H1 (cell line): ENCODE results near the gene FAM171A1. TPM values are rescaled to one million over a fixed set of nuclear protein-coding genes. Genes with fewer than 3 reads are reported as not detected.

ENCODE experiments used
- CTCF ChIA-PET: fragments of 300-600 bp; sonication (Branson Sonifier 250); formaldehyde crosslinking; loops from one replicate; lab custom pipeline; 2021; ENCODE audit not compliant: partially characterized antibody; lab: Charles Lee
- POLR2A ChIA-PET: fragments of 300-600 bp; sonication (Branson Sonifier 250); formaldehyde crosslinking; loops from one replicate; lab custom pipeline; 2021; ENCODE audit warnings: inconsistent platforms; ENCODE audit not compliant: partially characterized antibody; lab: Charles Lee
- DNase-seq, 2 experiments: peaks; one replicate each; pipeline versions ENCODE4 v3.0.0 to v3.0.0-alpha.2; 2010 to 2022; ENCODE audit warnings: low spot score in 2 of 2, low read depth in 1 of 2, mixed read lengths in 1 of 2
- FAIRE-seq: peaks from 2 replicates; lab custom pipeline; 2011; peaks lifted over from hg19 to GRCh38; lab: Jason Lieb, UNC
- H2AFZ ChIP-seq: 2 replicates; pipeline ENCODE4 v1.8.1; 2012; ENCODE audit warnings: low read length, inconsistent platforms
- H2AK5ac ChIP-seq: 2 replicates; pipeline ENCODE4 v1.6.1; 2013; ENCODE audit warnings: low read depth, low read length
- H2BK120ac ChIP-seq: replicated peaks from 2 replicates; pipeline ENCODE3; 2013; ENCODE audit warnings: low read depth, low read length, inconsistent platforms
- H2BK12ac ChIP-seq: 2 replicates; pipeline ENCODE4 v1.6.1; 2013; ENCODE audit warnings: low read depth, low read length
- H2BK15ac ChIP-seq: 2 replicates; pipeline ENCODE4 v1.6.1; 2013; ENCODE audit warnings: low read length
- H2BK20ac ChIP-seq: 2 replicates; pipeline ENCODE4 v1.6.1; 2013; ENCODE audit warnings: low read length
- H2BK5ac ChIP-seq: 2 replicates; pipeline ENCODE4 v1.6.1; 2013; ENCODE audit warnings: low read depth, low read length
- H3K14ac ChIP-seq: 2 replicates; pipeline ENCODE4 v1.6.1; 2013; ENCODE audit warnings: inconsistent platforms; ENCODE audit not compliant: insufficient read length
- H3K18ac ChIP-seq: 2 replicates; pipeline ENCODE4 v1.6.1; 2013; ENCODE audit warnings: low read length; ENCODE audit errors: extremely low read depth
- H3K23ac ChIP-seq: 2 replicates; pipeline ENCODE4 v1.6.1; 2013; ENCODE audit warnings: inconsistent platforms; ENCODE audit not compliant: insufficient read length
- H3K23me2 ChIP-seq: 2 replicates; pipeline ENCODE4 v1.6.1; 2013; ENCODE audit warnings: low read depth, low read length
- H3K27ac ChIP-seq: 2 replicates; pipeline ENCODE4 v1.6.1; 2011; ENCODE audit warnings: low read depth, low read length, inconsistent platforms
- H3K27me3 ChIP-seq, 4 experiments: replicated peaks in 1 of 4; 1 replicate in 1 of 4; 2 replicates in 3 of 4; pipeline versions ENCODE4 v1.6.1 to v1.8.1; 2011 to 2013; ENCODE audit warnings: low read length in 3 of 4, mild to moderate bottlenecking in 3 of 4, inconsistent platforms in 2 of 4, mixed read lengths in 2 of 4, moderate library complexity in 1 of 4; ENCODE audit not compliant: control insufficient read depth in 3 of 4, insufficient read depth in 3 of 4; ENCODE audit errors: extremely low read depth in 1 of 4
- H3K36me3 ChIP-seq, 4 experiments: 2 replicates each; pipeline versions ENCODE4 v1.6.1 to v1.8.1; 2011 to 2013; ENCODE audit warnings: mild to moderate bottlenecking in 4 of 4, low read length in 3 of 4, moderate library complexity in 2 of 4, control low read depth in 1 of 4, inconsistent platforms in 1 of 4; ENCODE audit not compliant: insufficient read depth in 4 of 4, control insufficient read depth in 2 of 4
- H3K4ac ChIP-seq: replicated peaks from 2 replicates; pipeline ENCODE3; 2013; ENCODE audit warnings: low read length, low read depth, mixed read lengths, inconsistent platforms; ENCODE audit not compliant: insufficient read length
- H3K4me1 ChIP-seq, 4 experiments: replicated peaks in 1 of 4; 1 replicate in 1 of 4; 2 replicates in 3 of 4; pipeline versions ENCODE4 v1.6.1 to v1.8.1; 2011 to 2013; ENCODE audit warnings: low read length in 3 of 4, inconsistent platforms in 2 of 4, mixed read lengths in 1 of 4; ENCODE audit not compliant: insufficient read depth in 4 of 4, control insufficient read depth in 3 of 4
- H3K4me2 ChIP-seq, 2 experiments: 2 replicates each; pipeline versions ENCODE4 v1.6.1 to v1.8.1; 2011 to 2013; ENCODE audit warnings: low read depth in 2 of 2, low read length in 2 of 2, control low read depth in 1 of 2, inconsistent platforms in 1 of 2, mild to moderate bottlenecking in 1 of 2; ENCODE audit not compliant: insufficient read depth in 1 of 2
- H3K4me3 ChIP-seq, 4 experiments: fragments of 200-600, 300-600 bp in 1 of 4; sonication (generic), shearing (Covaris generic), sonication (Bioruptor Twin) in 1 of 4; 2 replicates each; pipeline versions ENCODE4 v1.5.1 to v1.8.1; 2011 to 2016; ENCODE audit warnings: low read length in 4 of 4, low read depth in 3 of 4, control low read depth in 2 of 4, inconsistent platforms in 2 of 4, mild to moderate bottlenecking in 2 of 4, mixed read lengths in 1 of 4, moderate library complexity in 1 of 4; ENCODE audit not compliant: insufficient read depth in 2 of 4; ENCODE audit errors: extremely low read depth in 1 of 4
- H3K56ac ChIP-seq: replicated peaks from 2 replicates; pipeline ENCODE3; 2013; ENCODE audit warnings: low read depth, mild to moderate bottlenecking, mixed read lengths, low read length, inconsistent platforms; ENCODE audit not compliant: insufficient read length
- H3K79me1 ChIP-seq: 2 replicates; pipeline ENCODE4 v1.6.1; 2013; ENCODE audit warnings: low read depth, low read length, control low read depth
- H3K79me2 ChIP-seq, 2 experiments: 2 replicates each; pipeline versions ENCODE4 v1.6.1 to v1.8.1; 2012 to 2013; ENCODE audit warnings: low read length in 2 of 2, mild to moderate bottlenecking in 2 of 2, inconsistent platforms in 1 of 2; ENCODE audit not compliant: insufficient read depth in 2 of 2, control insufficient read depth in 1 of 2
- H3K9ac ChIP-seq, 4 experiments: replicated peaks in 1 of 4; 1 replicate in 1 of 4; 2 replicates in 3 of 4; pipeline versions ENCODE4 v1.6.1 to v1.8.1; 2011 to 2013; ENCODE audit warnings: low read depth in 3 of 4, low read length in 3 of 4, control low read depth in 2 of 4, mild to moderate bottlenecking in 2 of 4, moderate library complexity in 2 of 4, inconsistent platforms in 1 of 4; ENCODE audit errors: extremely low read depth in 1 of 4
- H3K9me3 ChIP-seq, 2 experiments: 2 replicates each; pipeline versions ENCODE4 v1.6.1 to v1.8.1; 2012 to 2013; ENCODE audit warnings: mild to moderate bottlenecking in 2 of 2, moderate library complexity in 2 of 2, control low read depth in 1 of 2, inconsistent platforms in 1 of 2, low read depth in 1 of 2, low read length in 1 of 2, mixed read lengths in 1 of 2; ENCODE audit not compliant: insufficient read depth in 2 of 2
- H4K20me1 ChIP-seq, 2 experiments: replicated peaks in 1 of 2; 2 replicates each; pipeline versions ENCODE3 to v1.8.1; 2011 to 2013; ENCODE audit warnings: inconsistent platforms in 2 of 2, low read length in 2 of 2, mild to moderate bottlenecking in 1 of 2; ENCODE audit not compliant: insufficient read depth in 2 of 2, control insufficient read depth in 1 of 2
- H4K5ac ChIP-seq: 2 replicates; pipeline ENCODE4 v1.6.1; 2013; ENCODE audit warnings: low read length, low read depth, mixed read lengths, inconsistent platforms; ENCODE audit not compliant: insufficient read length
- H4K8ac ChIP-seq: 2 replicates; pipeline ENCODE4 v1.8.0; 2013; ENCODE audit warnings: mild to moderate bottlenecking, moderate library complexity, low read length, inconsistent platforms; ENCODE audit not compliant: insufficient read depth; ENCODE audit errors: extremely low read depth
- H4K91ac ChIP-seq: replicated peaks from 2 replicates; pipeline ENCODE3; 2013; ENCODE audit warnings: low read length, mixed read lengths, inconsistent platforms; ENCODE audit not compliant: insufficient read length
- CBX5 ChIP-seq: fragments of 300-800, 300-1000 bp; sonication (generic); IDR thresholded peaks from 2 replicates; pipeline ENCODE4 v1.7.1; 2016; ENCODE audit warnings: antibody characterized with exemption, low read length, low read depth
- CREB1 ChIP-seq: IDR thresholded peaks from 2 replicates; pipeline ENCODE4 v1.6.1; 2012; ENCODE audit warnings: inconsistent platforms
- GABPA ChIP-seq: IDR thresholded peaks from 2 replicates; pipeline ENCODE4 v1.6.1; 2011; ENCODE audit warnings: mild to moderate bottlenecking, low read length, moderate library complexity, borderline replicate concordance; ENCODE audit not compliant: insufficient read depth
- HDAC2 ChIP-seq, 2 experiments: fragments of 300-600 bp in 1 of 2; sonication (generic) in 1 of 2; IDR thresholded peaks; 2 replicates each; pipeline ENCODE4 v1.6.1; 2011 to 2012; ENCODE audit warnings: low read depth in 2 of 2, low read length in 2 of 2, mild to moderate bottlenecking in 2 of 2, moderate library complexity in 2 of 2, borderline replicate concordance in 1 of 2, inconsistent platforms in 1 of 2
- JUND ChIP-seq: IDR thresholded peaks from 2 replicates; pipeline ENCODE4 v1.6.1; 2011; ENCODE audit warnings: mild to moderate bottlenecking, improper control_type of control experiment, low read length
- KDM4A ChIP-seq: IDR thresholded peaks from one replicate; pipeline ENCODE4 v1.7.1; 2012; ENCODE audit warnings: low read depth, mild to moderate bottlenecking, moderate library complexity, low read length, inconsistent platforms; ENCODE audit not compliant: severe bottlenecking
- MAX ChIP-seq: IDR thresholded peaks from 2 replicates; pipeline ENCODE4 v1.6.1; 2012; ENCODE audit warnings: inconsistent platforms
- POLR2A ChIP-seq, 2 experiments: IDR thresholded peaks; 1 replicate in 1 of 2; 2 replicates in 1 of 2; pipeline ENCODE4 v1.6.1; 2011; ENCODE audit warnings: low read depth in 2 of 2, low read length in 2 of 2, mild to moderate bottlenecking in 2 of 2; ENCODE audit errors: control extremely low read depth in 1 of 2
- RFX5 ChIP-seq: IDR thresholded peaks from 2 replicates; pipeline ENCODE4 v1.6.1; 2011; ENCODE audit warnings: low read depth, low read length, improper control_type of control experiment, borderline replicate concordance
- RXRA ChIP-seq: IDR thresholded peaks from 2 replicates; pipeline ENCODE4 v1.6.1; 2011; ENCODE audit warnings: low read depth, mild to moderate bottlenecking, low read length, moderate library complexity; ENCODE audit not compliant: insufficient read depth
- SIX5 ChIP-seq: IDR thresholded peaks from 2 replicates; pipeline ENCODE4 v1.6.1; 2011; ENCODE audit warnings: mild to moderate bottlenecking, low read depth, low read length
- SRF ChIP-seq: IDR thresholded peaks from 2 replicates; pipeline ENCODE4 v1.6.1; 2011; ENCODE audit warnings: mild to moderate bottlenecking, low read depth, low read length, moderate library complexity
- TBP ChIP-seq: IDR thresholded peaks from 2 replicates; pipeline ENCODE4 v1.6.1; 2011; ENCODE audit warnings: low read depth, low read length, improper control_type of control experiment
- USF2 ChIP-seq: IDR thresholded peaks from 2 replicates; pipeline ENCODE4 v1.6.1; 2011; ENCODE audit warnings: low read length, improper control_type of control experiment
- whole genome bisulfite sequencing, 2 experiments: shearing (Covaris generic) in 1 of 2; methylation state at CpG; one replicate each; pipeline versions ENCODE4 v1.1.6 to v1.1.7; 2013 to 2015; ENCODE audit warnings: low lambda C conversion rate in 2 of 2, mixed read lengths in 2 of 2, inconsistent platforms in 1 of 2, low coverage in 1 of 2, missing lambda C conversion rate in 1 of 2; ENCODE audit not compliant: insufficient replicate concordance in 2 of 2, insufficient coverage in 1 of 2, insufficient read length in 1 of 2; ENCODE audit errors: extremely low coverage in 1 of 2, missing lambda C conversion rate in 1 of 2; 5-methylcytosine and 5-hydroxymethylcytosine counted together
- polyA plus RNA-seq, 7 experiments: library from polyadenylated mRNA; depleted of rRNA in 3 of 7; stranded (reverse) in 5 of 7; unstranded in 2 of 7; fragments of >200 nt in 5 of 7; fragments of 200-250 nt in 2 of 7; gene quantifications; 1 replicate in 5 of 7; 2 replicates in 1 of 7; 4 replicates in 1 of 7; pipeline versions ENCODE4 v1.2.1 to v1.2.3, GENCODE V29; 2011 to 2013; ENCODE audit warnings: missing spikeins in 2 of 7, mixed read lengths in 2 of 7
- total RNA-seq: library from RNA; stranded (reverse); fragmentation: NEBNext Ultra II Directional; extraction: Animal tissue kit (Norgen Biotek cat#: 25700); gene quantifications from 2 replicates; pipeline ENCODE4 v1.2.1, GENCODE V29; 2021

Gene FAM171A1
- total and polyA plus RNA-seq, 2 of the 8 experiments (the other 6 are each of a cell fraction or from before 2014, with no cell fraction given), result 26.6 to 42.1 TPM

- H3K56ac ChIP-seq, result no peak overlapping the region
- peaks cover 0 to 3% (median 0%) of the 10 kb centered on the region in 4 experiments; a peak in 1 of 7 replicates for H3K4me1 ChIP-seq
- no peak overlapping the region for H3K23ac ChIP-seq
- no peak overlapping the region for H3K27ac ChIP-seq
- H2BK120ac ChIP-seq, result no peak overlapping the region
- no peak overlapping the region for H3K18ac ChIP-seq
- H3K36me3 ChIP-seq, result no peaks in the 10 kb centered on the region
- H4K20me1 ChIP-seq, result no peaks in the 10 kb centered on the region
- H3K9ac ChIP-seq, result no peak overlapping the region
- H3K79me2 ChIP-seq, result peaks cover 0 to 7% of the 10 kb centered on the region in 2 experiments; a peak in 1 of 4 replicates
- 97% methylated on average over 2 of the region's 2 CpGs; no CpG with 5 or more reads in 1 of the 2 experiments for WGBS, 2 experiments
- H2AFZ ChIP-seq, result no peak overlapping the region
- no peaks in the 10 kb centered on the region for H3K23me2 ChIP-seq
- H2BK20ac ChIP-seq, result no peak overlapping the region
- CTCF ChIA-PET, result interaction anchor here (0.7 kb wide), 1 partner anchor 32 kb away, joined by 4 read pairs; no protein-coding TSS in a partner anchor
- no peak overlapping the region for H2BK5ac ChIP-seq
- H2BK15ac ChIP-seq, result no peak overlapping the region
- H3K4ac ChIP-seq, result no peak overlapping the region
- no peak overlapping the region for H4K91ac ChIP-seq
- H3K27me3 ChIP-seq, result no peaks in the 10 kb centered on the region
- no peak overlapping the region for H2AK5ac ChIP-seq
- H4K5ac ChIP-seq, result no peak overlapping the region
- H4K8ac ChIP-seq, result no peak overlapping the region
- H3K4me3 ChIP-seq, result no peak overlapping the region
- H3K4me2 ChIP-seq, result no peak overlapping the region
- DNase-seq, result no peak
- H3K9me3 ChIP-seq, result no peaks in the 10 kb centered on the region
- peaks cover 3% of the 10 kb centered on the region; the same call in 1 of the 2 replicates for H3K79me1 ChIP-seq
- H2BK12ac ChIP-seq, result no peak overlapping the region
- no peak overlapping the region for H3K14ac ChIP-seq
- no peak for FAIRE-seq
- POLR2A ChIA-PET, result no interaction called here
- TF ChIP-seq POLR2A (IDR thresholded peaks at IDR 0.05; ENCODE audit: control extremely low read depth in 1 of 2, low read depth in 2 of 2, low read length in 2 of 2), result no peak
- TF ChIP-seq SIX5, result no peak
- no peak for TF ChIP-seq GABPA
- TF ChIP-seq SRF, result no peak
- TF ChIP-seq USF2, result no peak
- TF ChIP-seq MAX, result no peak
- TF ChIP-seq JUND, result no peak
- no peak for TF ChIP-seq TBP
- no peak for TF ChIP-seq CREB1
- TF ChIP-seq CBX5, result no peak
- no peak for TF ChIP-seq HDAC2 (IDR thresholded peaks at IDR 0.05; ENCODE audit: borderline replicate concordance in 1 of 2, low read depth in 2 of 2, low read length in 2 of 2)
- TF ChIP-seq KDM4A, result no peak
- no peak for TF ChIP-seq RXRA
- no peak for TF ChIP-seq RFX5
These were observed 48.7 kb downstream of the FAM171A1 start for GRCh38 chr10:15322356-15322755.
